DND-41 (cell line): Measurements from ENCODE around the gene TMEM145.

Experiments used
- ATAC-seq: fragments of 200-7000 bp; cut with Tn5 transposase; 3 replicates; pipeline ENCODE4 v1.9.1; 2021; ENCODE audit warnings: low read depth; ENCODE audit not compliant: insufficient read depth
- DNase-seq: peaks from one replicate; pipeline ENCODE4 v3.0.0-alpha.2; 2020
- H2AFZ ChIP-seq: 2 replicates; pipeline ENCODE4 v1.6.0; 2012; ENCODE audit warnings: low read depth, low read length
- H3K27ac ChIP-seq: 2 replicates; pipeline ENCODE4 v1.5.1; 2012; ENCODE audit warnings: low read length, inconsistent platforms
- H3K27me3 ChIP-seq: fragments of 200-600 bp; sonication (generic); 2 replicates; pipeline ENCODE4 v1.6.0; 2012; ENCODE audit warnings: low read length, mild to moderate bottlenecking, inconsistent platforms; ENCODE audit not compliant: insufficient read depth, poor library complexity
- H3K36me3 ChIP-seq: 2 replicates; pipeline ENCODE4 v1.5.1; 2012; ENCODE audit warnings: low read length, inconsistent platforms; ENCODE audit not compliant: insufficient read depth
- H3K4me1 ChIP-seq: 2 replicates; pipeline ENCODE4 v1.5.1; 2012; ENCODE audit warnings: mild to moderate bottlenecking, low read length; ENCODE audit not compliant: insufficient read depth
- H3K4me2 ChIP-seq: 2 replicates; pipeline ENCODE4 v1.6.0; 2012; ENCODE audit warnings: mild to moderate bottlenecking, moderate library complexity, low read length, inconsistent platforms; ENCODE audit not compliant: insufficient read depth
- H3K4me3 ChIP-seq, 2 experiments: fragments of 200-600 bp in 1 of 2; shearing (Covaris generic) in 1 of 2; 2 replicates each; pipeline ENCODE4 v1.5.1; 2012 to 2016; ENCODE audit warnings: inconsistent platforms in 2 of 2, low read length in 2 of 2, mild to moderate bottlenecking in 2 of 2, low read depth in 1 of 2, moderate library complexity in 1 of 2
- H3K79me2 ChIP-seq: 2 replicates; pipeline ENCODE4 v1.6.0; 2012; ENCODE audit warnings: low read length, inconsistent platforms; ENCODE audit not compliant: insufficient read depth
- H3K9ac ChIP-seq: 2 replicates; pipeline ENCODE4 v1.6.0; 2012; ENCODE audit warnings: low read depth, mild to moderate bottlenecking, inconsistent platforms, low read length, moderate library complexity
- H3K9me3 ChIP-seq: 2 replicates; pipeline ENCODE4 v1.5.1; 2012; ENCODE audit warnings: low read length, moderate library complexity, mild to moderate bottlenecking, inconsistent platforms; ENCODE audit not compliant: insufficient read depth, severe bottlenecking
- H4K20me1 ChIP-seq: 2 replicates; pipeline ENCODE4 v1.6.0; 2012; ENCODE audit warnings: low read length; ENCODE audit not compliant: insufficient read depth
- CTCF ChIP-seq: IDR thresholded peaks from 2 replicates; pipeline ENCODE4 v1.5.1; 2012; ENCODE audit warnings: borderline replicate concordance, low read length, moderate library complexity, mild to moderate bottlenecking; ENCODE audit not compliant: poor library complexity, severe bottlenecking; ENCODE audit errors: extremely low read depth
- EZH2 ChIP-seq: IDR thresholded peaks from 3 replicates; pipeline ENCODE4 v1.6.1; 2012; ENCODE audit warnings: borderline replicate concordance, low read depth, mild to moderate bottlenecking, moderate library complexity, low read length, inconsistent platforms; ENCODE audit not compliant: severe bottlenecking

The TMEM145 gene

DNA sequence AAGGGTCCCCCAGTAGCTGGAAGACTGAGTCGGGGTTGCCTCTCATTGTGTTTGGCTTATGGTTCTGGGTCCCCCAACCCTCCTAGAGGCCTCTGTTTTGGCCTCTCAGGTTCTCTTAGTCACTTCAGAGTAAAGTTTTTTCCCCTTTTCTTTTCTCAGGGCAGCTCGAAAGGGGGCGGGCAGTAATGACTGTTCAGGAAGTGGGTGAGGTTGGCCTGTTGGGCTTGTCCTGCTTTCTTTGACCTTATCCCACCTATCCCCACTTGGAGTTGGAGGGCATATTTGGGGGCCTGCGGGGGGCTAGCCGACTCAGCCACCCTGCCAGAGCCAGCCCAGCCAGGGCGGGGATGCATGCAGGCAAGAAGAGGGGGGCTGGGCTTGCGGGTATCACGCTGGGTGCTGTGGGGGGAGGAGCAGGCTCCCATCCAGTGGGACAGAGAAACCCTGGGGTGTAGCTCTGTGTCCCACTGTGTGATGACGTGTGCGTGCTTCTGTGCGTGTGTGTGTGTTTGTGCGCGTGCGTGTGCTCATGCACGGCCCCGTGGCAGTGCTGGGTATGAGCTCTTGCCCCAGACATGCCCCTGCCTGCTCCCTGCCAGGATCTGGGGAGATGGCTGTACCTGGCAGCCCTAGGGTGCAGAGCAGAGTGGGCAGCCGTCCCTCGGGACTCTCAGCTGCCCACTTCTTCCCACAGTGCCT lies 42.6 kb upstream of the TMEM145 start:
- Histone ChIP-seq H3K9me3 (no peaks in the 10 kb centered on the region), H3K4me2 (peak overlapping the region; percentile 85), H3K27ac (peak overlapping the region; percentile 89), H3K4me1 (peaks cover 24% of the 10 kb centered on the region), H3K36me3 (peaks cover 42% of the 10 kb centered on the region), H3K4me3 (peak overlapping the region; percentile 69 to 92; a peak in 3 of 4 replicates), H3K9ac (peak overlapping the region; percentile 74), H4K20me1 (no peaks in the 10 kb centered on the region), H3K79me2 (peaks cover 28% of the 10 kb centered on the region), H2AFZ (no peak overlapping the region), H3K27me3 (no peaks in the 10 kb centered on the region)
- ATAC-seq (no peak), DNase-seq (peak; percentile 46)
- no peak for TF ChIP-seq CTCF
- no peak for TF ChIP-seq EZH2

DNA sequence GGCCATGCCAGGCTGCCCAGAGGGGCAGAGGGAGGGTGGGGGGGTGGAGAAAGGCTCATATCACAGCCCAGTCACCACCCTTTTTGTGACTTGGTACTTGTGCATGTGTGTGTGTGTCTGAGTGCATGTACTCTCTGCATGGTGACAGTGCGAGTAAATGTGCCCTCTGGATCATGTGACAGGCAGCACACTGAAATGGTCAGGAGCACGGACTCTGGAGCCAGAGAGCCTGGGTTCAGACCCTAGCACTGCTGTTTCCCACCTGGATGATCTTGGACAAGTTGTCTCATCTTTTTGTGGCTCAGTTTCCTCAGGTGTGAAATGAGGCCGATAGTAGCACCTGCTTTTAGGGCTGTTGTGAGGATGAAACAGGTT lies 42.1 kb upstream of the TMEM145 start:
- H3K4me1 ChIP-seq = peaks cover 24% of the 10 kb centered on the region
- H2AFZ ChIP-seq = no peak overlapping the region
- H3K4me2 ChIP-seq = no peak overlapping the region
- H3K36me3 ChIP-seq = peaks cover 42% of the 10 kb centered on the region
- peaks cover 28% of the 10 kb centered on the region for H3K79me2 ChIP-seq
- H3K9me3 ChIP-seq = no peaks in the 10 kb centered on the region
- H3K27ac ChIP-seq = peak overlapping the region; percentile 32; the same call in 1 of the 2 replicates
- H3K27me3 ChIP-seq = no peaks in the 10 kb centered on the region
- TF ChIP-seq EZH2 (no peak), CTCF (no peak)
- H3K4me3 ChIP-seq = no peak overlapping the region
- ATAC-seq (no peak), DNase-seq (no peak)
- H4K20me1 ChIP-seq = no peaks in the 10 kb centered on the region
- H3K9ac ChIP-seq = peak overlapping the region; percentile 20

- ATAC-seq (no peak), DNase-seq (no peak)
- TF ChIP-seq EZH2 = no peak
- TF ChIP-seq CTCF = no peak
- no peak overlapping the region for H3K27ac ChIP-seq
- no peak overlapping the region for H3K4me3 ChIP-seq
- no peak overlapping the region for H2AFZ ChIP-seq
- H3K9ac ChIP-seq = peak overlapping the region; percentile 20; the same call in 1 of the 2 replicates
- H3K27me3 ChIP-seq = no peaks in the 10 kb centered on the region
- no peak overlapping the region for H3K4me2 ChIP-seq
- H3K9me3 ChIP-seq = no peaks in the 10 kb centered on the region
- no peaks in the 10 kb centered on the region for H4K20me1 ChIP-seq
- peaks cover 42% of the 10 kb centered on the region for H3K36me3 ChIP-seq
- H3K79me2 ChIP-seq = peaks cover 28% of the 10 kb centered on the region
- peaks cover 24% of the 10 kb centered on the region for H3K4me1 ChIP-seq
These were observed 41.1 kb upstream of the TMEM145 start for GRCh38 chr19:42271861-42272534.
